Motor neuron (in vitro differentiated cells): Measurements from ENCODE around the gene OMP. TPM values are rescaled to one million over a fixed set of nuclear protein-coding genes. Genes with fewer than 3 reads are reported as not detected.

Experiments used
- ATAC-seq, 8 experiments: fragments of 200-7000 bp; cut with Tn5 transposase; replicated peaks in 6 of 8; 2 replicates each; pipeline ENCODE4 v1.8.0; 2021; ENCODE audit warnings: mild to moderate bottlenecking in 8 of 8, moderate library complexity in 8 of 8
- H3K27ac ChIP-seq, 2 donors: fragments of 250-450 bp; sonication (Bioruptor Pico); 2 replicates each; pipeline ENCODE4 v1.9.0; 2021; ENCODE audit warnings: antibody characterized with exemption in 2 of 2, mild to moderate bottlenecking in 2 of 2, moderate library complexity in 1 of 2
- H3K4me1 ChIP-seq, 2 donors: fragments of 250-450 bp; sonication (Bioruptor Pico); replicated peaks in 1 of 2; 2 replicates each; pipeline ENCODE4 v1.6.1; 2021; ENCODE audit warnings: antibody characterized with exemption in 2 of 2, mild to moderate bottlenecking in 2 of 2, moderate library complexity in 1 of 2
- H3K4me3 ChIP-seq, 5 donors: fragments of 250-450 bp; sonication (Bioruptor Pico); 2 replicates each; pipeline ENCODE4 v1.9.0; 2021; ENCODE audit warnings: antibody characterized with exemption in 5 of 5, mild to moderate bottlenecking in 5 of 5, moderate library complexity in 4 of 5
- whole genome bisulfite sequencing, 10 experiments: fragments of 450-650 bp; shearing (Covaris generic); methylation state at CpG; one replicate each; pipeline ENCODE4 v1.0.0; 2022; 5-methylcytosine and 5-hydroxymethylcytosine counted together
- in situ Hi-C, 9 experiments: fragments of 400-800 bp; cut with MboI; loops; one replicate each; pipeline ENCODE4 v1.15.0; 2021; ENCODE audit warnings: low sequenced_read_pairs in 9 of 9, low pct_unique_long_range_greater_than_20kb in 2 of 9; ENCODE audit not compliant: unreplicated experiment in 9 of 9
- total RNA-seq, 8 experiments: library from RNA; unstranded; fragments of 300-600 nt; gene quantifications; 2 replicates each; pipeline versions ENCODE4 v1.2.3 to v1.2.4, GENCODE V29; 2022

OMP gene
- total RNA-seq, 8 experiments from 2014 or later = 2.6 to 13.7 (median 11.0) TPM; not detected in 5

DNA sequence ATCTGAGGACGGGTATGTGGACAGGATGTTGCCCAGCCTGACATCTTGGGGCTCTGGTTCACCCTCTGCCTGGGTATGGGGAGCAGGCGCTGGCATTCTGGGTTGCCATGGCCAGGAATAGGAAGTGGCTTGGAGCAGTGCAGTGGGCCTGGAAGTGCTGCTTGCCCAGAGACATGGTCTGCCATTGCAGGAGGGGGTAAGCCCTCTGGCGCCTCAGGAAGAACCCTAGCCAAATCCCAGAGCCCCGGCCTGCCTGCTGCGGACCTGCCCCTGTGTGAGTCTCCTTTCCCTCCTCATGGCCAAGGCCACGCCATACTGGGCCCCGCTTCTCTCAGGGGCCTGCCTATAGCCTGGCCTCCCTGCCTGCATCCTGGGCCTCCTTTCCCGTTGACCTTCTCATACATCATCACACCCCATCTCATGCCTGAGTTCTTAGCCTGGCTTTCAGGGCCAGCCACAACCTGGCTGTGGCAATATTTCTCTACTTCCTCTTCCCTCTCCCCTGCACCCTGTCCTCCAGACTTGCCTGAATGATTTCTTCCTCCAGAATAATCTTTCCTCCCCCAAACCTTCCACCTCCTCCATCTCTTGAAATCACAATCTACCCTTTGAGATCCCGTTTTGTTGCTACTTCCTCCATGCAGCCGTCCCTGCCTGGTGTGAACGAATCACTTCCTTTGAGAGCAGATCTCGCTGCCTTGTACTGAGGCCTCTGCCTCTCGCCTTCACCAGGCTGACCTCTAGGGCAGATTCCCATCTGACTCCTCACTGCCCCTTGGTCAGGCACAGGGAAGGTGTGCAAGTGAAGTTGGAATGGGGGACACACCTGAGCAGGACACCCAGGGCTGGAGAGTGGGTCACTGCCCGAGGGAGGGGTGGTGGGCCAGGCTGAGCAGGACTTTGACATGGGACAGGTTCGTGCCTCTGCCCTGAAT is 30.7 kb upstream of the OMP start:
- H3K27ac ChIP-seq = no peak overlapping the region
- in situ Hi-C loops = no loop called here
- no peak for ATAC-seq
- H3K4me1 ChIP-seq = peaks cover 40 to 42% of the 10 kb centered on the region in 2 donors
- no peak overlapping the region for H3K4me3 ChIP-seq
- 20 to 88% (median 67%) methylated on average over 1 to 6 of the region's 15 CpGs; no CpG with 5 or more reads in 3 of the 10 experiments for WGBS, 10 experiments

- in situ Hi-C loops = no loop called here
- peak in 4 of 8 experiments; percentile 2 to 34 (median 6) for ATAC-seq
- no peak overlapping the region for H3K4me3 ChIP-seq
- H3K4me1 ChIP-seq = peaks cover 39 to 41% of the 10 kb centered on the region in 2 donors
- WGBS, 10 experiments = 19 to 100% (median 83%) methylated on average over 1 to 4 of the region's 8 CpGs; no CpG with 5 or more reads in 4 of the 10 experiments
- peak overlapping the region; percentile 75 to 88 for H3K27ac ChIP-seq
These were observed 29.8 kb upstream of the OMP start for GRCh38 chr11:77072851-77073327.

DNA sequence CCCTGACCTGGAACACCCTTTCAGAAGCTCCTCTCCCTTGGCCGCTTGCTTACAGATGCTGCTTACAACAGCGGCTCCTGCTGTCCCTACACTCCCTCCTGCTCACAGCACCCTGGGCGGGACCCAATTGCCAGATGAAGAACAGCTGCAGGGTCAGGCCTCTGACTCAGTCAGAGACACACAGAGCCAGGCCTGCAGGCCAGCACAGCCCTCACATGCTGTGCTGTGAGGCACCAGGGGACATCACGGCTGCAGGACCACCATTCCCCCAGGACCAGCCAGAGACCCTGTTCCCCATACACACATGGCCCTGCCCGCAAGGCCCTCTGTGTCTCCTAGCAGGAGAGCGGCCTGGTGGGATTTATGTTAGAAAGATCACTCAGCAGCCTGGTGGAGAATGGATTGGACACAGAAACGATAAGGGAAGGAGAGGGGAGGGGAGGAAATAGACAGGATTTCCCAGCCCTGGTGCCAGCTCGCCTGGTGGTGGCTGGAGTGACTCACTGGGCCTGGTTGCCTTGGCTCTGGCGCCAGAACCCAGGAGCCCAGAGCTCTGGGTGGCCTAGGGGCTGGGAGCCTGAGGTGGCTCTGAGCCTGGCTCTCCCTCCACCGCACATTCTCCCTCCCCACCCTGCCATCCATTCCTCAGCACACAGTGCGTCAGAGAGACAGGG is 29.2 kb upstream of the OMP start:
- 0 to 80% (median 60%) methylated on average over 1 to 6 of the region's 11 CpGs; no CpG with 5 or more reads in 4 of the 10 experiments for WGBS, 10 experiments
- Histone ChIP-seq H3K4me1 (peaks cover 33 to 36% of the 10 kb centered on the region in 2 donors), H3K4me3 (no peak overlapping the region), H3K27ac (peak overlapping the region; percentile 75 to 88)
- ATAC-seq = peak; percentile 85 to 97 (median 94)
- in situ Hi-C loops = no loop called here

- in situ Hi-C loops = no loop called here
- H3K4me3 ChIP-seq = no peak overlapping the region
- ATAC-seq = no peak
- H3K27ac ChIP-seq = peak overlapping the region; percentile 75 to 88
- H3K4me1 ChIP-seq = peaks cover 31 to 32% of the 10 kb centered on the region in 2 donors
- 100% methylated on average over 1 to 2 of the region's 5 CpGs; no CpG with 5 or more reads in 8 of the 10 experiments for WGBS, 10 experiments
These were observed 28.4 kb upstream of the OMP start for GRCh38 chr11:77074205-77074604.

DNA sequence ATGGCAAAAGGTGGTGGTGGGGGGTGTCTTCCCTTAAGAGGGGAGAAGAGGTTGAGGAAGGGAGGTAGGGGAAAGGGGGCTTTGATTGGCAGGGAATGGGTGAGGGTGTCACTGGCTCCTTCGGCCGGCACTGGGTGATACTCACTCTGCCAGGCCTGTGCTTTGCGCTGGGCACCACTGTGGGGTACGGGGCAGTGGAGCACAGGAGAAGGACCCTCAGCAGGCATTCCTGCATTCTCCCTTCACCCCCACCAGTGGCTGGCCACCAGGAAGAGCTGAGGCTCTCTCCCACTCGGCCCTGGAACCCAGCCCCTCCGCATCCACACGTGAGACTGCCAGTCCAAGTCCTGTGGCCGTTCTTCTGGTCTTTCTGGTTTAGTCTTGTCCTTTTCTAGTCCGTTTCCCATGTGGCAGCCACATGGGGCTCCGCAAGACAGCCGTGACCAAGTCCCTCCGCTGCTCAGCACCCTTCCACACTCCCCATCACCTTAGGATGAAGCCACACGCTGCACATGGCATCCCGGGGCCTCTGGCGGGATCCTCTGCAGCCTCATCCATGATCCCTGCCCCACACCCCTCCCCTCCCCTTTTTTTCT is 27.9 kb upstream of the OMP start:
- Histone ChIP-seq H3K27ac (no peak overlapping the region), H3K4me3 (no peak overlapping the region), H3K4me1 (peaks cover 25 to 31% of the 10 kb centered on the region in 2 donors)
- no peak for ATAC-seq
- WGBS, 10 experiments = 60 to 87% (median 79%) methylated on average over 2 to 3 of the region's 15 CpGs; no CpG with 5 or more reads in 7 of the 10 experiments
- in situ Hi-C loops = no loop called here

DNA sequence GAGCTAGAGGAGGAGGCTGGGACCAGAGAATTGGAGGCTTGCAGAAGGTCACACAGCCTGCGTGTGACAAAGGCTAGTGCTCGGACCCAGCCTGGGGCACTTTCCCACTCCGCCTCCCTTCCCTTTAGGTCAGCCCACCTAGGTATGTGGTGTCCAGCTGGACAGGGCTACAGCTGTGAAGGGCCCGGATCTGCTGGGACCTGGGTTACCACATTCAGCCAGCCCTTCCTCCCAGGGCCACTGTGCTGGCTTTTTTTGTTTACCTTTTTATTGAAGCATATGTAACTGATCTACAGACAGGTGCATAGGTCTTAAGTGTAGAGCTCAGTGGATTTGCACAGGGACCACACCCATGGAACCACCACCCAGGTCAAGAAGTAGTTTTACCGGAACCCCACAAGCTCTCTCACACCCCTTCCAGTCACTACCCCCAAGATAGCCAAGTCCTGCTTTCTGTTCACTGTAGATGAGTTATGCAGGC is 27.2 kb upstream of the OMP start:
- in situ Hi-C loops = no loop called here
- H3K4me3 ChIP-seq = no peak overlapping the region
- 73 to 100% (median 94%) methylated on average over 1 to 3 of the region's 5 CpGs; no CpG with 5 or more reads in 6 of the 10 experiments for WGBS, 10 experiments
- H3K4me1 ChIP-seq = peaks cover 25 to 30% of the 10 kb centered on the region in 2 donors
- H3K27ac ChIP-seq = no peak overlapping the region
- ATAC-seq = peak in 2 of 8 experiments; percentile 2 to 3

DNA sequence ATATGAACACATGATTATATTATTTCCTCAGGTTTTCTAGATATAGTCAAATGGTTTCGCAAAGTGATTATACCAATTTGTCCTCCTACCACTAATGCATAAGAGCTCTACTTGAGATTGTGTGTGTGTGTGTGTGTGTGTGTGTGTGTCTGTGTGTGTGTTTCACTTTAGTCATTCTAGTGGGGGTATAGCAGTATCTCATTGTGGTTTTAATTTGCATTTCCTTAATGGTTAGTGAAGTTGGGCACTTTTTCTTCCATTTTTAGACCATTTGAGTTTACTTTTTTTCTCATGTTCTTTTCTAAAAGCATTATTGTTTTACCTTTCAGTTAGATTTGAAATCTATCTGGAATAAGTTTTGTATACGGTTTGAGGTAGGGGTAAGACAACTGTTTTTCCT is 23.0 kb upstream of the OMP start:
- WGBS, 10 experiments = 70 to 100% (median 95%) methylated on average over 1 to 2 of the region's 2 CpGs; no CpG with 5 or more reads in 2 of the 10 experiments
- in situ Hi-C loops = no loop called here
- no peak for ATAC-seq

GRCh38 chr11:77080643-77081210 is 21.9 kb upstream of the OMP start:
- H3K4me1 ChIP-seq = no peaks in the 10 kb centered on the region
- in situ Hi-C loops = no loop called here
- H3K4me3 ChIP-seq = no peak overlapping the region
- H3K27ac ChIP-seq = no peak overlapping the region
- WGBS, 10 experiments = 80 to 100% (median 100%) methylated on average over 1 of the region's 2 CpGs; no CpG with 5 or more reads in 4 of the 10 experiments
- peak in 1 of 8 experiments; percentile 8 for ATAC-seq

More for the DNA sequence above, 23.0 kb upstream of the OMP start:
- Histone ChIP-seq H3K27ac (no peak overlapping the region), H3K4me1 (no peaks in the 10 kb centered on the region), H3K4me3 (no peak overlapping the region)

GRCh38 chr11:77081381-77081851 is 21.2 kb upstream of the OMP start:
- in situ Hi-C loops = no loop called here

DNA sequence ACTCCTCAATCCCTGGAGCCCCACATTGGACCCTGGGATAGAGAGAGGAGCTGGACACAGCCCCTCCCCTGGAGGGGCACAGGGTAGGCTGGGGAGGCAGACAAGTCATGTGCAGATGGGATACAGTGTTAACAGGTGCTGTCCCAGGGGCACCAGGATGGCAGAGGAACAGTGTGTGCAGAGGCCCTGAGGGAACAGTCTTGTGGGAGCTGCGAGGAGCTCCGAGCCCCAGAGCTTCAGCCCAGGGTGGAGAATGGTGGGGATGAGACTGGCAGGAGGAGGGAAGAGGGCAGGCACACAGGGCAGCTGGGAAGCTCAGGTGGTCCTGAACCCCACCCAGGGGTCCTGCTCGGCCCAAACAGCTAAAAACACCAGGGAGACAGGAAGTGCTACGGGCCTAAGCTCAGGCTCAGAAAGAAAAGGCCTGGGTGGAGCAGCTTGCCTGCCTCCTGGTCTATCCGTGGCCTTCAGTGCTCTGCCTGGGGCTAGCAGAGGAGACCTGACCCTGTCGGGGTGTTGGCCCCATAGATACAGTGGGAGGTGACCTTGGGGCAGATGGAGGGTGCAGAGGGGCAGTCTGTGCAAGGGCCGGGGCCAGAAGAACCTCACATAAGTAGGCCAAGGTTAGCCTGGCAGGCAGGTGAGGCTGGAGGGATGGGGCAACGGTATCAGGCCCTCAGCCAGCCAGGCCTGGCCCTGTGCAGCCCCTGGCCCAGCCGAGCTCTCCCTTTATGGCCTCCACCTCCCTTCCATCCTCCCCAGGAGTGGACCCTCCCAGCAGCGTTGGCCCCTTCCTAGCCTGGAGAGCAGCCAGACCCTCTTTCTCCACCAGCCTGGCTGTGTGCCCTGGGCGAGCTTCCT is 20.4 kb upstream of the OMP start:
- peak in 3 of 8 experiments; percentile 7 to 59 (median 18) for ATAC-seq
- 0 to 100% (median 83%) methylated on average over 1 to 4 of the region's 11 CpGs; no CpG with 5 or more reads in 5 of the 10 experiments for WGBS, 10 experiments
- H3K4me1 ChIP-seq = no peaks in the 10 kb centered on the region
- no peak overlapping the region for H3K27ac ChIP-seq
- no peak overlapping the region for H3K4me3 ChIP-seq
- in situ Hi-C loops = no loop called here

More at GRCh38 chr11:77081381-77081851, 21.2 kb upstream of the OMP start:
- WGBS, 10 experiments = 10 to 100% (median 93%) methylated on average over 2 to 7 of the region's 9 CpGs; no CpG with 5 or more reads in 6 of the 10 experiments
- ATAC-seq = peak in 2 of 8 experiments; percentile 19 to 28
- Histone ChIP-seq H3K4me3 (no peak overlapping the region), H3K4me1 (no peaks in the 10 kb centered on the region), H3K27ac (no peak overlapping the region)

DNA sequence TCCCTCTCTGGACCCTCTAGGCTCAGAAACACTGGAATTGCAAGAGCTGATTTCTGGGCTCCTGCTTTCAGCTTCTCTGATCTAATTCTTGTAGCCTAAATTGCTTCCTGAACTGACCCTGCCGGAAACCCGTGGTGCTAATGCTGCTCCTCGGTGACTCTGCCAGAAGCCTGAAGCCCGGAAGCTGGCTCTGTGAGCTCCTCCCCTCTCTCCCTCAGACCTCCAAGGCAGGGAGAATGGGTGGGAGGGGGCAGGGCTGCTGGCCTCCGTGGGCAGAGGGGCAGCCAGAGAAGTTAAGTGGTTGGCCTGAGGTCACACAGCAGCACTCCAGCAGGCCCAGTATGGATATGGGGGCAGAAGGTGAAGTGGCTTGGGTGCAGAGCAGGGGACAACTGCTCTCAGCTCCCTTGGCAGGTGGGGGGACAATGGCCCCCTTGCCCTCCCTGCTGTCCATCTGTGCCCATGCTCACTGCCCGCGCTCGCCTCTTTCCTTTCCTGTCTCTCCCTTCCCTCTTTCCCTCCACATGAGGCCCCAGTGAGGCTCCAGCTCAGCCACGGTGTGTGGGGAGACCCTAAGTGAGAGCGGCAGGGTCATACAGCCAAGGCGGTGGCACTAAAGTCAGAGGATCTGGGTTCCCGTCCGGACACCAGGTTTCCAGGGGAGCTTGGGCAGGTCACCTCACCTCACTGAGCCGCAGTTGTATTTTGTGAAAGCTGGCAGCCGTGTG is 19.6 kb upstream of the OMP start:
- ATAC-seq = peak in 3 of 8 experiments; percentile 8 to 51 (median 43)
- Histone ChIP-seq H3K4me1 (no peaks in the 10 kb centered on the region), H3K27ac (no peak overlapping the region), H3K4me3 (no peak overlapping the region)
- 0 to 100% (median 93%) methylated on average over 1 to 5 of the region's 15 CpGs; no CpG with 5 or more reads in 3 of the 10 experiments for WGBS, 10 experiments
- in situ Hi-C loops = no loop called here
